ENCODE results near the gene PRSS37.
A peak's percentile ranks its signal among the peaks of the same experiment; 100 is the strongest.
"Not testable (repeated sequence)": the region's sequence is repeated elsewhere in the genome, so short reads cannot be mapped to it uniquely, and the experiment has no call there.

PRSS37 gene

GRCh38 chr7:141841385-141841784, at the start of gene PRSS37:
Gene PRSS37 (minus strand): TSS chr7:141841485. CDS start chr7:141841049, 436 bp downstream.
- no peak for DNase-seq (ENCODE audit: low read depth, low spot score)

- no peak for DNase-seq (ENCODE audit: low read depth, low spot score)
These were observed 48.0 kb upstream of the PRSS37 start for GRCh38 chr7:141889321-141889720.

GRCh38 chr7:141884539-141885225, 43.4 kb upstream of the PRSS37 start:
- DNase-seq (ENCODE audit: low read depth, low spot score) = no peak

GRCh38 chr7:141880960-141881359, 39.7 kb upstream of the PRSS37 start:
- DNase-seq (ENCODE audit: low read depth, low spot score) = no peak

GRCh38 chr7:141877365-141877764, 36.1 kb upstream of the PRSS37 start:
- no peak for DNase-seq (ENCODE audit: low read depth, low spot score)

GRCh38 chr7:141876371-141876770, 35.1 kb upstream of the PRSS37 start:
- DNase-seq (ENCODE audit: low read depth, low spot score) = no peak

GRCh38 chr7:141875453-141875852, 34.2 kb upstream of the PRSS37 start:
- peak; percentile 16 for DNase-seq (ENCODE audit: low read depth, low spot score)

- DNase-seq (ENCODE audit: low read depth, low spot score) = no peak
These were observed 33.5 kb upstream of the PRSS37 start for GRCh38 chr7:141874787-141875186.

GRCh38 chr7:141872931-141873330, 31.6 kb upstream of the PRSS37 start:
- DNase-seq (ENCODE audit: low read depth, low spot score) = no peak

GRCh38 chr7:141866974-141867373, 25.7 kb upstream of the PRSS37 start:
- DNase-seq (ENCODE audit: low read depth, low spot score) = no peak

GRCh38 chr7:141864765-141865447, 23.6 kb upstream of the PRSS37 start:
- DNase-seq (ENCODE audit: low read depth, low spot score) = no peak

GRCh38 chr7:141860207-141860606, 18.9 kb upstream of the PRSS37 start:
- no peak for DNase-seq (ENCODE audit: low read depth, low spot score)

- no peak for DNase-seq (ENCODE audit: low read depth, low spot score)
These were observed 6.7 kb upstream of the PRSS37 start for GRCh38 chr7:141847996-141848395.

- no peak for DNase-seq (ENCODE audit: low read depth, low spot score)
These were observed 3.0 kb upstream of the PRSS37 start for GRCh38 chr7:141844256-141844655.

GRCh38 chr7:141842904-141843303, 1.6 kb upstream of the PRSS37 start:
- DNase-seq (ENCODE audit: low read depth, low spot score) = no peak

GRCh38 chr7:141840708-141841107, 577 bp downstream of the PRSS37 start:
- DNase-seq (ENCODE audit: low read depth, low spot score) = no peak

- DNase-seq (ENCODE audit: low read depth, low spot score) = no peak
These were observed 2.0 kb downstream of the PRSS37 start for GRCh38 chr7:141839256-141839655.

GRCh38 chr7:141838581-141838980, 2.7 kb downstream of the PRSS37 start:
- no peak for DNase-seq (ENCODE audit: low read depth, low spot score)

GRCh38 chr7:141837683-141838082, 3.6 kb downstream of the PRSS37 start:
- no peak for DNase-seq (ENCODE audit: low read depth, low spot score)

GRCh38 chr7:141822432-141822831, 18.9 kb downstream of the PRSS37 start:
- not testable (repeated sequence) for DNase-seq (ENCODE audit: low read depth, low spot score)

- DNase-seq (ENCODE audit: low read depth, low spot score) = no peak
These were observed 21.2 kb downstream of the PRSS37 start for GRCh38 chr7:141820067-141820466.

- no peak for DNase-seq (ENCODE audit: low read depth, low spot score)
These were observed 48.8 kb downstream of the PRSS37 start for GRCh38 chr7:141792526-141792925.

GRCh38 chr7:141789917-141790316, 51.4 kb downstream of the PRSS37 start, which contains the start of gene TAS2R5:
Gene TAS2R5 (plus strand): TSS chr7:141790217. CDS start chr7:141790362, 145 bp downstream.
- DNase-seq (ENCODE audit: low read depth, low spot score) = no peak

All from ELF-1 (cell line).